ENCODE measurements around the gene ASB18.

The ASB18 gene

GRCh38 chr2:236261452-236261851 lies 2.8 kb downstream of the ASB18 start:
- no peaks in the 10 kb centered on the region for H4K20me1 ChIP-seq (ENCODE audit: insufficient read depth, low read length)
- no peak overlapping the region for H2AFZ ChIP-seq (ENCODE audit: low read length)
- no peaks in the 10 kb centered on the region for H3K79me2 ChIP-seq (ENCODE audit: insufficient read depth, low read length)
- H3K27me3 ChIP-seq (ENCODE audit: insufficient read depth, low read length) = no peaks in the 10 kb centered on the region; the same call in 1 of the 2 replicates
- no peak overlapping the region for H3K9ac ChIP-seq (ENCODE audit: low read length)
- H3K36me3 ChIP-seq (ENCODE audit: insufficient read depth, low read length) = no peaks in the 10 kb centered on the region
- H3K4me2 ChIP-seq (ENCODE audit: low read length) = no peak overlapping the region
- H3K4me3 ChIP-seq (ENCODE audit: low read depth, low read length, poor library complexity, severe bottlenecking) = no peak overlapping the region
- H3K27ac ChIP-seq (ENCODE audit: low read depth, low read length, poor library complexity, severe bottlenecking) = no peak overlapping the region
- no peaks in the 10 kb centered on the region for H3K9me2 ChIP-seq (ENCODE audit: low read depth, low read length)
- H3K9me3 ChIP-seq (ENCODE audit: low read length) = no peaks in the 10 kb centered on the region
- no peaks in the 10 kb centered on the region for H3F3A ChIP-seq (ENCODE audit: insufficient read depth, low read length)
- TF ChIP-seq EZH2 (IDR thresholded peaks at IDR 0.05; ENCODE audit: borderline replicate concordance, low read length) (no peak), CTCF (IDR thresholded peaks at IDR 0.05; ENCODE audit: low read length) (no peak)
- H3K4me1 ChIP-seq (ENCODE audit: insufficient read depth, low read length, severe bottlenecking) = no peaks in the 10 kb centered on the region

GRCh38 chr2:236259371-236259770 lies 4.8 kb downstream of the ASB18 start:
- Histone ChIP-seq H3K27me3 (ENCODE audit: insufficient read depth, low read length) (no peaks in the 10 kb centered on the region; the same call in 1 of the 2 replicates), H2AFZ (ENCODE audit: low read length) (no peak overlapping the region), H3K27ac (ENCODE audit: low read depth, low read length, poor library complexity, severe bottlenecking) (no peak overlapping the region), H4K20me1 (ENCODE audit: insufficient read depth, low read length) (no peaks in the 10 kb centered on the region), H3K4me2 (ENCODE audit: low read length) (no peak overlapping the region), H3K9me2 (ENCODE audit: low read depth, low read length) (no peaks in the 10 kb centered on the region), H3K36me3 (ENCODE audit: insufficient read depth, low read length) (no peaks in the 10 kb centered on the region), H3F3A (ENCODE audit: insufficient read depth, low read length) (no peaks in the 10 kb centered on the region), H3K9me3 (ENCODE audit: low read length) (no peaks in the 10 kb centered on the region), H3K79me2 (ENCODE audit: insufficient read depth, low read length) (no peaks in the 10 kb centered on the region), H3K9ac (ENCODE audit: low read length) (no peak overlapping the region), H3K4me1 (ENCODE audit: insufficient read depth, low read length, severe bottlenecking) (no peaks in the 10 kb centered on the region), H3K4me3 (ENCODE audit: low read depth, low read length, poor library complexity, severe bottlenecking) (no peak overlapping the region)
- TF ChIP-seq CTCF (IDR thresholded peaks at IDR 0.05; ENCODE audit: low read length) = no peak
- no peak for TF ChIP-seq EZH2 (IDR thresholded peaks at IDR 0.05; ENCODE audit: borderline replicate concordance, low read length)

- Histone ChIP-seq H2AFZ (ENCODE audit: low read length) (no peak overlapping the region), H3K9me3 (ENCODE audit: low read length) (no peaks in the 10 kb centered on the region), H3F3A (ENCODE audit: insufficient read depth, low read length) (no peaks in the 10 kb centered on the region), H3K27ac (ENCODE audit: low read depth, low read length, poor library complexity, severe bottlenecking) (no peak overlapping the region), H3K27me3 (ENCODE audit: insufficient read depth, low read length) (no peaks in the 10 kb centered on the region; the same call in 1 of the 2 replicates), H3K9ac (ENCODE audit: low read length) (no peak overlapping the region), H3K79me2 (ENCODE audit: insufficient read depth, low read length) (no peaks in the 10 kb centered on the region), H3K9me2 (ENCODE audit: low read depth, low read length) (no peaks in the 10 kb centered on the region), H3K36me3 (ENCODE audit: insufficient read depth, low read length) (no peaks in the 10 kb centered on the region), H3K4me2 (ENCODE audit: low read length) (no peak overlapping the region), H3K4me1 (ENCODE audit: insufficient read depth, low read length, severe bottlenecking) (no peaks in the 10 kb centered on the region), H4K20me1 (ENCODE audit: insufficient read depth, low read length) (no peaks in the 10 kb centered on the region), H3K4me3 (ENCODE audit: low read depth, low read length, poor library complexity, severe bottlenecking) (no peak overlapping the region)
- TF ChIP-seq EZH2 (IDR thresholded peaks at IDR 0.05; ENCODE audit: borderline replicate concordance, low read length) = no peak
- no peak for TF ChIP-seq CTCF (IDR thresholded peaks at IDR 0.05; ENCODE audit: low read length)
Measured at GRCh38 chr2:236257575-236257974, 6.6 kb downstream of the ASB18 start.

All from OCI-LY1 (cell line).